ENCODE results near the gene ASPA. TPM values are rescaled to one million over a fixed set of nuclear protein-coding genes. Genes with fewer than 3 reads are reported as not detected.

ASPA gene
- total and polyA plus RNA-seq, 8 donors: 6.5 to 68.9 (median 45.9) TPM

DNA sequence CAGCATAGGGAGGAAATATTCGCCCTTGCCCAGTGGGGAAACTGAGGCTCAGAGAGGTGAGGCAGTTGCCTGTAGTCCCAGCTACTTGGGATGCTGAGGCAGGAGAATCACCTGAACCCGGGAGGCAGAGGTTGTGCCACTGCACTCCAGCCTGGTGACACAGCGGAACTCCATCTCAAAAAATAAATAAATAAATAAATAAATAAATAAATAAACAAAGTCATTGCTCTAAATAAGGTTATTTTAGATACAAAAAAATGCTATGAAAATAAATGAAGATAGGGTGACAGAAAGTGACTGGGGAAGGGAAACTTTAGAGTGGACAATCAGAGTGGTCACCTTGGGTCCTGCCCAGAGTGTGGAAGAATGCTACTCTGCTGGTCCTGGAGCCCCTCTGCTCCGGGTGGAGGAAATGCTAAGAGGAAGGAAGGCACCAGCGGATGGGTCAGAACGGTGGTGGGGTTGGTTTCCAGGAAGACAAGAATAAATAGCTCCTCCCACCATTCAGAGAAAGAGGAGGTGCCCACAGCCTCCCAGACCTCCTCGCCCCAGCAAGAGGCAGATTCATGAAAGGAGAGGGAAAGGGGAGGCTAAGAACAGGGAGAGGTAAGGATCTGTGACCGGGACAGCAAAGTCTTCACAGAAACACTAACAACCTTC is 64.2 kb downstream of the ASPA start:
- ATAC-seq (no peak), DNase-seq (no peak)
- no peak overlapping the region for H3K4me3 ChIP-seq
- H3K27me3 ChIP-seq: peaks cover 0 to 15% of the 10 kb centered on the region in 2 donors
- intact Hi-C loops (cut with DNase I): no loop called here
- H3K4me1 ChIP-seq: no peaks in the 10 kb centered on the region
- no peaks in the 10 kb centered on the region for H3K9me3 ChIP-seq
- H3K36me3 ChIP-seq: no peaks in the 10 kb centered on the region
- TF ChIP-seq, protein P1, sequence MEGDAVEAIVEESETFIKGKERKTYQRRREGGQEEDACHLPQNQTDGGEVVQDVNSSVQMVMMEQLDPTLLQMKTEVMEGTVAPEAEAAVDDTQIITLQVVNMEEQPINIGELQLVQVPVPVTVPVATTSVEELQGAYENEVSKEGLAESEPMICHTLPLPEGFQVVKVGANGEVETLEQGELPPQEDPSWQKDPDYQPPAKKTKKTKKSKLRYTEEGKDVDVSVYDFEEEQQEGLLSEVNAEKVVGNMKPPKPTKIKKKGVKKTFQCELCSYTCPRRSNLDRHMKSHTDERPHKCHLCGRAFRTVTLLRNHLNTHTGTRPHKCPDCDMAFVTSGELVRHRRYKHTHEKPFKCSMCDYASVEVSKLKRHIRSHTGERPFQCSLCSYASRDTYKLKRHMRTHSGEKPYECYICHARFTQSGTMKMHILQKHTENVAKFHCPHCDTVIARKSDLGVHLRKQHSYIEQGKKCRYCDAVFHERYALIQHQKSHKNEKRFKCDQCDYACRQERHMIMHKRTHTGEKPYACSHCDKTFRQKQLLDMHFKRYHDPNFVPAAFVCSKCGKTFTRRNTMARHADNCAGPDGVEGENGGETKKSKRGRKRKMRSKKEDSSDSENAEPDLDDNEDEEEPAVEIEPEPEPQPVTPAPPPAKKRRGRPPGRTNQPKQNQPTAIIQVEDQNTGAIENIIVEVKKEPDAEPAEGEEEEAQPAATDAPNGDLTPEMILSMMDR (IDR thresholded peaks at IDR 0.05): no peak
- H3K27ac ChIP-seq: no peak overlapping the region

DNA sequence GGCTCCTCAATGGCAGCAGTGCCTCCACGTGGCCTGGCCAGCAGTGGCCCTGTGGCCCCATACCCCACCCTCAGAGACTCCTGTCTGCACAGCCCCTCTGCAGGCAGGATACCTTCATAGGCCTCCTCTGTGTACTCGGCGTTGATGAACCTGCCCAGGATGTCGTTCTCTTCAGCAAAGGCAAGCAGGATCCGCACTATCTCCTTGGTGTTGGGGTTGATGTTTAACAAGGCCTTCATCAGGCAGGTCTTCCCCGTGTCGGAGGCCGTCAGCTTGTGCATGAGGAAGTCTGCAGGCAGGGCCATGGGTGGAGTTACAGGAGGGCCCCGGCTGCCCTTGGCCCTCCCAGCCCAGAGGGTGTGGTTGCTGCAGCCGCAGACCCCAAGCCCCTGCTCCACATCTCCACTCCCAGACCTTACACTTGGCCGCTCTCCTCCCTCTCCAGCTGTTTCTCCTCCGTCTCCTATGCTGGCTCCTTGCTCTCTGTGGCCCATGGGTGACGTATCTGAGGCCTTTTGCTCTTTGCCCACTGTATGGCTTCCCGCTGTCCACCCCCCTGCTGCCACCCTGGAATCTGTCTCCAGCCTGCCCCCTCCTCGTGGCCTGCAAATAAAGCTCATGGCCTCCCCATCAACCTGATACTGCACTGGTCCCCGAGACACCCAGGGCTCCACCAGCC is 66.8 kb downstream of the ASPA start:
- TF ChIP-seq, protein P1 (IDR thresholded peaks at IDR 0.05): no peak
- ATAC-seq: no peak
- no peak overlapping the region for H3K27ac ChIP-seq
- H3K9me3 ChIP-seq: no peaks in the 10 kb centered on the region
- no peaks in the 10 kb centered on the region for H3K4me1 ChIP-seq
- no peak overlapping the region for H3K4me3 ChIP-seq
- H3K36me3 ChIP-seq: no peaks in the 10 kb centered on the region
- no peaks in the 10 kb centered on the region for H3K27me3 ChIP-seq
- DNase-seq: peak in 1 of 4 donors; percentile 18
- intact Hi-C loops (cut with DNase I): no loop called here

GRCh38 chr17:3543453-3543852 is 67.7 kb downstream of the ASPA start:
- intact Hi-C loops (cut with DNase I): no loop called here

DNA sequence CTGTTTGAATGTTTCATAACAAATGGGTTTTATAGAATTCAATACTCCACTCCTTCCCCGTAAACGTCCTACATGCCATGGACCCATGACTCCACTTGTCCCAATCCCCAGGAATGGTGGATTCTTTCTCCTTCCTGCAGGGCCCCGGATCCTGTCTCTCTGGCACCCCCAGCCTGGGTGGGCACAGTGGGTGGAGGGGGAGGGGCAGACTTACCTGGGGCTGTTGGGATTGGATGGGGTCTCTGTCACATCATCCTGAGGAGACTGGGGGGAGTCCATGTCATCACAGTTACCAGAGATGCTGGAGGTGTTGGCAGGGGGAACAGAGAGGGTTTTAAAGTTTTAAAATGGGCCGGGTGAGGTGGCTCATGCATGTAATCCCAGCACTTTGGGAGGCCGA is 68.6 kb downstream of the ASPA start:
- DNase-seq (no peak), ATAC-seq (no peak)
- Histone ChIP-seq H3K9me3 (no peaks in the 10 kb centered on the region), H3K4me3 (no peak overlapping the region), H3K27me3 (no peaks in the 10 kb centered on the region), H3K4me1 (no peaks in the 10 kb centered on the region), H3K27ac (no peak overlapping the region), H3K36me3 (no peaks in the 10 kb centered on the region)
- TF ChIP-seq, protein P1 (IDR thresholded peaks at IDR 0.05): no peak
- intact Hi-C loops (cut with DNase I): no loop called here

More at GRCh38 chr17:3543453-3543852, 67.7 kb downstream of the ASPA start:
- TF ChIP-seq, protein P1 (IDR thresholded peaks at IDR 0.05): no peak
- Histone ChIP-seq H3K27ac (no peak overlapping the region), H3K27me3 (no peaks in the 10 kb centered on the region), H3K4me3 (no peak overlapping the region), H3K36me3 (no peaks in the 10 kb centered on the region), H3K9me3 (no peaks in the 10 kb centered on the region), H3K4me1 (no peaks in the 10 kb centered on the region)
- DNase-seq (no peak), ATAC-seq (no peak)

DNA sequence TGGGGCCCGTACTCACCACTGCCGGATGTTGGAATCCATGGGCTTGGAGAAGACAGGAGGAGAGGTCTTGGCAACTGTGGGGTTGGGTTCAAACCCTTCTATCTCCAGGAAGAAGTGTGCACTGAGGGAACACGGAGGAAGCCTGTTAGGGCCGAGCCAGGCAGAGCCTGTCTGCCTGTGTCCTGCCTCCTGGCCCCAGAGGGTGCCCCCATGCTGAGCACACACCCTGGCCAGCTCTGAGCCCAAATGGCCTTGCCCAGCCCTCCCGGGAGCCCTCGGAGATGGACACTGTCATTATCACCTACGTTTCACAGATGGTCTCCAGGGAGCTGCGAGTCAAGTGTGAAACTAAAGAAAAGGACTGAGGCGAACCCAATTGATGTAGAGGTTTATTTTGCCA is 69.4 kb downstream of the ASPA start:
- no peak for DNase-seq
- TF ChIP-seq, protein P1 (IDR thresholded peaks at IDR 0.05): no peak
- no peak for ATAC-seq
- intact Hi-C loops (cut with DNase I): no loop called here
- Histone ChIP-seq H3K9me3 (no peaks in the 10 kb centered on the region), H3K27ac (no peak overlapping the region), H3K4me3 (no peak overlapping the region), H3K27me3 (no peaks in the 10 kb centered on the region), H3K4me1 (no peaks in the 10 kb centered on the region), H3K36me3 (no peaks in the 10 kb centered on the region)

Measured in left lung (tissue), 10 donors.